ENCODE measurements around the gene SNRNP25. TPM values are rescaled to one million over a fixed set of nuclear protein-coding genes. Genes with fewer than 3 reads are reported as not detected.

The SNRNP25 gene
- total RNA-seq, 5 donors from 2014 or later (not counting 1 experiment from before 2014, with no cell fraction given), result 6.8 to 11.4 (median 9.0) TPM

GRCh38 chr16:41439-42068, 12.1 kb upstream of the SNRNP25 start:
- no peak overlapping the region for H3K4me3 ChIP-seq (ENCODE audit: control insufficient read depth in 1 of 2, extremely low read depth in 1 of 2, low read length in 1 of 2)
- no peak for DNase-seq
- no peak overlapping the region for H3K27ac ChIP-seq (ENCODE audit: low read length)
- no peak overlapping the region for H3K27ac Mint-ChIP-seq
- H3K9me3 Mint-ChIP-seq, result no peaks in the 10 kb centered on the region
- H3K36me3 ChIP-seq (ENCODE audit: control insufficient read depth in 2 of 2, extremely low read depth in 1 of 2, insufficient read depth in 1 of 2, low read length in 1 of 2), result peaks cover 6 to 33% of the 10 kb centered on the region in 2 donors
- H3K27me3 Mint-ChIP-seq, result no peaks in the 10 kb centered on the region
- no peak for ATAC-seq (replicated peaks in 1 of 4)
- H3K9me3 ChIP-seq, result no peaks in the 10 kb centered on the region
- H3K4me3 Mint-ChIP-seq, result no peak overlapping the region
- H3K36me3 Mint-ChIP-seq, result peaks cover 34% of the 10 kb centered on the region
- H3K27me3 ChIP-seq (replicated peaks in 1 of 2; ENCODE audit: control insufficient read depth in 2 of 2, extremely low read depth in 1 of 2, insufficient read depth in 2 of 2, low read length in 1 of 2), result no peaks in the 10 kb centered on the region
- WGBS (ENCODE audit: insufficient coverage), result 88% methylated on average over 17 of the region's 22 CpGs
- CTCF ChIA-PET, result no interaction called here
- peaks cover 6 to 30% of the 10 kb centered on the region in 2 experiments for H3K4me1 ChIP-seq (ENCODE audit: control insufficient read depth in 1 of 2, extremely low read depth in 1 of 2, insufficient read depth in 2 of 2, low read length in 2 of 2)
- peaks cover 34 to 45% (median 39%) of the 10 kb centered on the region in 3 donors for H3K4me1 Mint-ChIP-seq
- POLR2A ChIA-PET, result no interaction called here

- H3K27me3 Mint-ChIP-seq, result no peaks in the 10 kb centered on the region
- H3K4me1 Mint-ChIP-seq, result peaks cover 34 to 45% (median 39%) of the 10 kb centered on the region in 3 donors
- H3K27me3 ChIP-seq (replicated peaks in 1 of 2; ENCODE audit: control insufficient read depth in 2 of 2, extremely low read depth in 1 of 2, insufficient read depth in 2 of 2, low read length in 1 of 2), result no peaks in the 10 kb centered on the region
- no peak overlapping the region for H3K4me3 Mint-ChIP-seq
- peaks cover 6 to 38% of the 10 kb centered on the region in 2 donors for H3K36me3 ChIP-seq (ENCODE audit: control insufficient read depth in 2 of 2, extremely low read depth in 1 of 2, insufficient read depth in 1 of 2, low read length in 1 of 2)
- H3K4me1 ChIP-seq (ENCODE audit: control insufficient read depth in 1 of 2, extremely low read depth in 1 of 2, insufficient read depth in 2 of 2, low read length in 2 of 2), result peaks cover 6 to 30% of the 10 kb centered on the region in 2 experiments
- DNase-seq (no peak), ATAC-seq (replicated peaks in 1 of 4) (no peak)
- CTCF ChIA-PET, result no interaction called here
- no peak overlapping the region for H3K27ac Mint-ChIP-seq
- no peak overlapping the region for H3K27ac ChIP-seq (ENCODE audit: low read length)
- H3K4me3 ChIP-seq (ENCODE audit: control insufficient read depth in 1 of 2, extremely low read depth in 1 of 2, low read length in 1 of 2), result no peak overlapping the region
- POLR2A ChIA-PET, result no interaction called here
- H3K9me3 Mint-ChIP-seq, result no peaks in the 10 kb centered on the region
- peaks cover 35% of the 10 kb centered on the region for H3K36me3 Mint-ChIP-seq
- WGBS (ENCODE audit: insufficient coverage), result 88% methylated on average over 11 of the region's 11 CpGs
- H3K9me3 ChIP-seq, result no peaks in the 10 kb centered on the region
Measured at GRCh38 chr16:42069-42457, 11.6 kb upstream of the SNRNP25 start.

GRCh38 chr16:42691-43090, 10.9 kb upstream of the SNRNP25 start:
- peaks cover 6 to 42% of the 10 kb centered on the region in 2 donors for H3K36me3 ChIP-seq (ENCODE audit: control insufficient read depth in 2 of 2, extremely low read depth in 1 of 2, insufficient read depth in 1 of 2, low read length in 1 of 2)
- Mint-ChIP-seq H3K27me3 (no peaks in the 10 kb centered on the region), H3K36me3 (peaks cover 39% of the 10 kb centered on the region), H3K9me3 (no peaks in the 10 kb centered on the region), H3K4me1 (peaks cover 31 to 40% (median 39%) of the 10 kb centered on the region in 3 donors), H3K27ac (no peak overlapping the region), H3K4me3 (no peak overlapping the region)
- no peak overlapping the region for H3K4me3 ChIP-seq (ENCODE audit: control insufficient read depth in 1 of 2, extremely low read depth in 1 of 2, low read length in 1 of 2)
- no peak overlapping the region for H3K27ac ChIP-seq (ENCODE audit: low read length)
- DNase-seq (no peak), ATAC-seq (replicated peaks in 1 of 4) (no peak)
- peaks cover 6 to 30% of the 10 kb centered on the region in 2 experiments for H3K4me1 ChIP-seq (ENCODE audit: control insufficient read depth in 1 of 2, extremely low read depth in 1 of 2, insufficient read depth in 2 of 2, low read length in 2 of 2)
- POLR2A ChIA-PET, result no interaction called here
- H3K9me3 ChIP-seq, result no peaks in the 10 kb centered on the region
- CTCF ChIA-PET, result no interaction called here
- no peaks in the 10 kb centered on the region for H3K27me3 ChIP-seq (replicated peaks in 1 of 2; ENCODE audit: control insufficient read depth in 2 of 2, extremely low read depth in 1 of 2, insufficient read depth in 2 of 2, low read length in 1 of 2)
- WGBS (ENCODE audit: insufficient coverage), result 96% methylated on average over 4 of the region's 4 CpGs

DNA sequence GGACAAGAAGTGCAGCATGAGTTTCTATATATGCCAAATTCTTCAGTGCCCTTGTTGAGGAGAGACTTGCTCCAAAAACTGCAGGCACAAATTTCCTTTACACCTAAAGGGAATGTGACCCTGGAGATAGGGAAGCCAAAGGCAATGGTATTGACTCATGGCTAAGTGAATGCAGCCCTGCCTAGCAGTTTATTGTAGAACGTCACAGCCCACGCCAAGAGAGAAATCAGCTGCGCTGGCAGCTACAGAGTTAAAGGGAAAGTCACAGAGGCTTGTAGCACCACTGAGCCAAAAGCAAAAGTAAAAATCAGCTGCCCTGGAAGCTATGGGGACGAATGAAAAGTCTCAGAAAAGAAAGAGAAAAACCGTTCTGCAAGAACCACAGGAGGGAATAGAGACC, 10.3 kb upstream of the SNRNP25 start:
- Histone ChIP-seq H3K4me1 (ENCODE audit: control insufficient read depth in 1 of 2, extremely low read depth in 1 of 2, insufficient read depth in 2 of 2, low read length in 2 of 2) (peaks cover 6 to 27% of the 10 kb centered on the region in 2 experiments), H3K4me3 (ENCODE audit: control insufficient read depth in 1 of 2, extremely low read depth in 1 of 2, low read length in 1 of 2) (no peak overlapping the region), H3K36me3 (ENCODE audit: control insufficient read depth in 2 of 2, extremely low read depth in 1 of 2, insufficient read depth in 1 of 2, low read length in 1 of 2) (peaks cover 6 to 45% of the 10 kb centered on the region in 2 donors), H3K9me3 (no peaks in the 10 kb centered on the region), H3K27me3 (replicated peaks in 1 of 2; ENCODE audit: control insufficient read depth in 2 of 2, extremely low read depth in 1 of 2, insufficient read depth in 2 of 2, low read length in 1 of 2) (no peaks in the 10 kb centered on the region), H3K27ac (ENCODE audit: low read length) (no peak overlapping the region)
- Mint-ChIP-seq H3K9me3 (no peaks in the 10 kb centered on the region), H3K27ac (no peak overlapping the region), H3K4me1 (peaks cover 29 to 37% (median 35%) of the 10 kb centered on the region in 3 donors), H3K4me3 (no peak overlapping the region), H3K27me3 (no peaks in the 10 kb centered on the region), H3K36me3 (peaks cover 39% of the 10 kb centered on the region)
- CTCF ChIA-PET, result interaction anchor here in 1 of 2 donors (0.9 kb wide), 1 partner anchor 64 kb away, joined by 4 read pairs; no protein-coding TSS in a partner anchor
- POLR2A ChIA-PET, result no interaction called here
- ATAC-seq (replicated peaks in 1 of 4) (no peak), DNase-seq (no peak)
- 94% methylated on average over 3 of the region's 5 CpGs for WGBS (ENCODE audit: insufficient coverage)

DNA sequence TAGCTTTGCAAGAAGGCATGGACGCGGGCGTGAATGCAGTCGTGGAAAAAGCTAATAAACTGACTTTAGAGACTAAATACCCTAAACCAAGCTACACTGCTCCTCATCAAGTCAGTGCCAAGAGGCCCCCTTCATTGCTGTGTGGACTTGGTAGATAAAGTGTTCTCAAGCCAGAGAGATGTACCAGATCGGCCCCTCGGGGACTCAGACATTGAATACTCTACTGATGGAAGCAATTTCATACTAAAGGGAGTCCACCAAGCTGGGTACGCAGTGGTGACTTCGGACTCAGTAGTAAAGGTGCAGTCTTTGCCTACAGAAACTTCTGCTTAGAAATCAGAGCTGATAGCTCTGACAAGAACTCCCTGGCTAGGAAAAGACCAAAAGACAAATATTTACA, 9.0 kb upstream of the SNRNP25 start:
- Mint-ChIP-seq H3K4me3 (no peak overlapping the region), H3K4me1 (peaks cover 16 to 24% (median 23%) of the 10 kb centered on the region in 3 donors), H3K9me3 (no peaks in the 10 kb centered on the region), H3K36me3 (peaks cover 39% of the 10 kb centered on the region), H3K27me3 (no peaks in the 10 kb centered on the region), H3K27ac (no peak overlapping the region)
- ATAC-seq (replicated peaks in 1 of 4) (no peak), DNase-seq (no peak)
- Histone ChIP-seq H3K4me3 (ENCODE audit: control insufficient read depth in 1 of 2, extremely low read depth in 1 of 2, low read length in 1 of 2) (no peak overlapping the region), H3K4me1 (ENCODE audit: control insufficient read depth in 1 of 2, extremely low read depth in 1 of 2, insufficient read depth in 2 of 2, low read length in 2 of 2) (peaks cover 0 to 14% of the 10 kb centered on the region in 2 experiments), H3K27ac (ENCODE audit: low read length) (no peak overlapping the region), H3K9me3 (no peaks in the 10 kb centered on the region), H3K36me3 (ENCODE audit: control insufficient read depth in 2 of 2, extremely low read depth in 1 of 2, insufficient read depth in 1 of 2, low read length in 1 of 2) (peaks cover 6 to 45% of the 10 kb centered on the region in 2 donors), H3K27me3 (replicated peaks in 1 of 2; ENCODE audit: control insufficient read depth in 2 of 2, extremely low read depth in 1 of 2, insufficient read depth in 2 of 2, low read length in 1 of 2) (no peaks in the 10 kb centered on the region)
- ChIA-PET POLR2A (no interaction called here), CTCF (interaction anchor here in 1 of 2 donors (1.1 kb wide), 1 partner anchor 25 kb away, joined by 3 read pairs; no protein-coding TSS in a partner anchor)
- WGBS (ENCODE audit: insufficient coverage), result 100% methylated on average over 2 of the region's 8 CpGs

- Mint-ChIP-seq H3K27me3 (no peaks in the 10 kb centered on the region), H3K4me1 (peaks cover 19 to 29% (median 24%) of the 10 kb centered on the region in 3 donors), H3K27ac (no peak overlapping the region), H3K36me3 (peaks cover 42% of the 10 kb centered on the region), H3K9me3 (no peaks in the 10 kb centered on the region), H3K4me3 (no peak overlapping the region)
- peaks cover 6 to 48% of the 10 kb centered on the region in 2 donors for H3K36me3 ChIP-seq (ENCODE audit: control insufficient read depth in 2 of 2, extremely low read depth in 1 of 2, insufficient read depth in 1 of 2, low read length in 1 of 2)
- H3K4me1 ChIP-seq (ENCODE audit: control insufficient read depth in 1 of 2, extremely low read depth in 1 of 2, insufficient read depth in 2 of 2, low read length in 2 of 2), result peaks cover 0 to 13% of the 10 kb centered on the region in 2 experiments
- ChIA-PET POLR2A (no interaction called here), CTCF (interaction anchor here in 1 of 2 donors (1.1 kb wide), 1 partner anchor 24 kb away, joined by 3 read pairs; no protein-coding TSS in a partner anchor)
- DNase-seq (no peak), ATAC-seq (replicated peaks in 1 of 4) (no peak)
- no peak overlapping the region for H3K4me3 ChIP-seq (ENCODE audit: control insufficient read depth in 1 of 2, extremely low read depth in 1 of 2, low read length in 1 of 2)
- H3K27me3 ChIP-seq (replicated peaks in 1 of 2; ENCODE audit: control insufficient read depth in 2 of 2, extremely low read depth in 1 of 2, insufficient read depth in 2 of 2, low read length in 1 of 2), result no peaks in the 10 kb centered on the region
- 88% methylated on average over 3 of the region's 5 CpGs for WGBS (ENCODE audit: insufficient coverage)
- H3K27ac ChIP-seq (ENCODE audit: low read length), result no peak overlapping the region
- H3K9me3 ChIP-seq, result no peaks in the 10 kb centered on the region
Measured at GRCh38 chr16:45454-45853, 8.2 kb upstream of the SNRNP25 start.
